Endothelial cell of umbilical vein (primary cell): ENCODE measurements around the gene ZNF282. TPM values are rescaled to one million over a fixed set of nuclear protein-coding genes. Genes with fewer than 3 reads are reported as not detected.

Source experiments
- BruUV-seq: library from RNA; stranded (reverse); fragments of 400-500 nt; replicated peaks from 2 replicates; lab custom pipeline; 2021; lab: Mats Ljungman, UMichigan
- CTCF ChIA-PET: fragments of 300-600, 350-600 bp; sonication (Branson Sonifier 250); formaldehyde crosslinking; loops from one replicate; lab custom pipeline; 2021; ENCODE audit warnings: antibody characterized with exemption, inconsistent platforms; lab: Charles Lee
- POLR2A ChIA-PET: fragments of 300-600, 350-600 bp; sonication (Branson Sonifier 250); formaldehyde crosslinking; loops from one replicate; lab custom pipeline; 2021; ENCODE audit warnings: antibody characterized with exemption, inconsistent platforms; lab: Charles Lee
- DNase-seq: peaks from one replicate; pipeline ENCODE4 v3.0.0-alpha.2; 2011; ENCODE audit warnings: low read depth, low spot score
- FAIRE-seq: peaks from 2 replicates; lab custom pipeline; 2011; peaks lifted over from hg19 to GRCh38; lab: Jason Lieb, UNC
- H2AFZ ChIP-seq: 2 replicates; pipeline ENCODE4 v1.6.0; 2012; ENCODE audit warnings: low read depth, low read length, control low read depth, inconsistent platforms
- H3K27ac ChIP-seq: 2 replicates; pipeline ENCODE4 v1.5.1; 2011; ENCODE audit warnings: low read depth, mild to moderate bottlenecking, control low read depth, low read length, moderate library complexity; ENCODE audit not compliant: insufficient read depth
- H3K27me3 ChIP-seq, 2 experiments: 2 replicates each; pipeline versions ENCODE4 v1.6.0 to v1.6.1; 2011; ENCODE audit warnings: low read length in 2 of 2, mixed read lengths in 1 of 2; ENCODE audit not compliant: control insufficient read depth in 2 of 2, insufficient read depth in 2 of 2
- H3K36me3 ChIP-seq, 2 experiments: 2 replicates in 1 of 2; 3 replicates in 1 of 2; pipeline ENCODE4 v1.5.1; 2011; ENCODE audit warnings: low read length in 2 of 2, mild to moderate bottlenecking in 1 of 2, moderate library complexity in 1 of 2; ENCODE audit not compliant: control insufficient read depth in 2 of 2, insufficient read depth in 2 of 2; ENCODE audit errors: extremely low read depth in 1 of 2
- H3K4me1 ChIP-seq: 3 replicates; pipeline ENCODE4 v1.5.1; 2011; ENCODE audit warnings: mild to moderate bottlenecking, low read length; ENCODE audit not compliant: control insufficient read depth, insufficient read depth; ENCODE audit errors: extremely low read depth
- H3K4me2 ChIP-seq: 2 replicates; pipeline ENCODE4 v1.6.1; 2011; ENCODE audit warnings: low read length, control low read depth, mixed read lengths; ENCODE audit not compliant: insufficient read depth
- H3K4me3 ChIP-seq, 3 experiments: fragments of 200-600 bp in 1 of 3; sonication (generic), shearing (Covaris generic) in 1 of 3; replicated peaks in 1 of 3; 2 replicates each; pipeline ENCODE4 v1.5.1; 2011 to 2016; ENCODE audit warnings: control low read depth in 3 of 3, low read length in 3 of 3, mild to moderate bottlenecking in 2 of 3, inconsistent platforms in 1 of 3, low read depth in 1 of 3, moderate library complexity in 1 of 3; ENCODE audit not compliant: insufficient read depth in 1 of 3
- H3K79me2 ChIP-seq: 2 replicates; pipeline ENCODE4 v1.6.0; 2012; ENCODE audit warnings: low read length, inconsistent platforms; ENCODE audit not compliant: control insufficient read depth, insufficient read depth
- H3K9ac ChIP-seq: replicated peaks from 2 replicates; pipeline ENCODE3; 2011; ENCODE audit warnings: low read length, control low read depth; ENCODE audit not compliant: insufficient read depth; ENCODE audit errors: extremely low read depth
- H3K9me1 ChIP-seq: replicated peaks from 3 replicates; pipeline ENCODE4 v1.6.0; 2011; ENCODE audit warnings: mild to moderate bottlenecking, low read length; ENCODE audit not compliant: control insufficient read depth, insufficient read depth; ENCODE audit errors: extremely low read depth
- H3K9me3 ChIP-seq: replicated peaks from 2 replicates; pipeline ENCODE4 v1.5.1; 2012; ENCODE audit warnings: low read length, inconsistent platforms; ENCODE audit not compliant: control insufficient read depth, insufficient read depth
- H4K20me1 ChIP-seq: replicated peaks from 2 replicates; pipeline ENCODE3; 2011; ENCODE audit warnings: mild to moderate bottlenecking, low read length; ENCODE audit not compliant: control insufficient read depth, insufficient read depth; ENCODE audit errors: extremely low read depth
- EZH2 ChIP-seq: IDR thresholded peaks from 2 replicates; pipeline ENCODE4 v1.6.1; 2012; ENCODE audit warnings: borderline replicate concordance, low read depth, mild to moderate bottlenecking, moderate library complexity, low read length, inconsistent platforms; ENCODE audit not compliant: severe bottlenecking
- FOS ChIP-seq: IDR thresholded peaks from 2 replicates; pipeline ENCODE4 v1.6.1; 2011; ENCODE audit warnings: mild to moderate bottlenecking, low read length, moderate library complexity, borderline replicate concordance; ENCODE audit not compliant: insufficient read depth
- GATA2 ChIP-seq: IDR thresholded peaks from 2 replicates; pipeline ENCODE4 v1.7.0; 2011; ENCODE audit warnings: low read depth, mild to moderate bottlenecking, moderate library complexity, mixed read lengths, low read length; ENCODE audit not compliant: insufficient read length, insufficient read depth
- JUN ChIP-seq: IDR thresholded peaks from 2 replicates; pipeline ENCODE4 v1.6.1; 2011; ENCODE audit warnings: borderline replicate concordance, low read depth; ENCODE audit not compliant: insufficient read length, insufficient read depth
- POLR2A ChIP-seq: IDR thresholded peaks from 2 replicates; pipeline ENCODE4 v1.6.1; 2012; ENCODE audit warnings: low read depth, mild to moderate bottlenecking, control low read depth, low read length
- POLR2AphosphoS5 ChIP-seq: IDR thresholded peaks from 2 replicates; pipeline ENCODE4 v1.6.1; 2012; ENCODE audit warnings: low read depth, mild to moderate bottlenecking, control low read depth, low read length, moderate library complexity; ENCODE audit not compliant: insufficient read depth
- dilution Hi-C: fragments of 300-500 bp; cut with MboI; formaldehyde crosslinking; loops from one replicate; pipeline ENCODE4 v1.15.0; 2019; ENCODE audit warnings: low sequenced_read_pairs; ENCODE audit not compliant: extremely low pct_ligation_motif_present
- intact Hi-C: fragments of 100-400 bp; cut with micrococcal nuclease; formaldehyde crosslinking; loops from one replicate; pipeline ENCODE4 v1.10.0; 2022
- polyA plus RNA-seq, 4 experiments: library from polyadenylated mRNA; depleted of rRNA in 3 of 4; stranded (reverse) in 3 of 4; unstranded in 1 of 4; fragments of >200 nt; gene quantifications; 2 replicates each; pipeline versions ENCODE4 v1.2.1 to v1.2.3, GENCODE V29; 2011 to 2012; ENCODE audit warnings: missing spikeins in 1 of 4
- total RNA-seq: library from RNA; stranded (reverse); gene quantifications from 2 replicates; pipeline ENCODE4 v1.2.3, GENCODE V29; 2021
- TF ChIP-seq, protein P1 (sequence below): IDR thresholded peaks from 2 replicates; pipeline ENCODE4 v1.6.1; 2011; ENCODE audit not compliant: insufficient read depth, insufficient read length
- TF ChIP-seq, protein P2 (sequence below), 2 donors: IDR thresholded peaks; 1 replicate in 1 of 2; 2 replicates in 1 of 2; pipeline ENCODE4 v1.5.1; 2011; ENCODE audit warnings: low read length in 2 of 2, mild to moderate bottlenecking in 2 of 2, moderate library complexity in 2 of 2, control low read depth in 1 of 2, inconsistent platforms in 1 of 2, low read depth in 1 of 2; ENCODE audit not compliant: insufficient read depth in 1 of 2; ENCODE audit errors: extremely low read depth in 1 of 2

ZNF282 gene
- total and polyA plus RNA-seq, 2 donors (not counting 3 experiments of a cell fraction or from before 2014, with no cell fraction given): 20.0 to 34.4 TPM

GRCh38 chr7:149161241-149161848 is 34.0 kb upstream of the ZNF282 start:
- Histone ChIP-seq H3K9ac (no peak overlapping the region), H3K9me1 (no peaks in the 10 kb centered on the region), H3K27ac (no peak overlapping the region), H3K27me3 (no peaks in the 10 kb centered on the region), H3K4me1 (peaks cover 8% of the 10 kb centered on the region), H4K20me1 (no peaks in the 10 kb centered on the region), H3K36me3 (peaks cover 3 to 6% of the 10 kb centered on the region in 2 experiments), H3K9me3 (no peaks in the 10 kb centered on the region), H3K4me2 (no peak overlapping the region), H3K79me2 (peaks cover 6% of the 10 kb centered on the region), H3K4me3 (no peak overlapping the region), H2AFZ (no peak overlapping the region)
- no peak for TF ChIP-seq GATA2
- TF ChIP-seq FOS: peak; percentile 27
- no peak for TF ChIP-seq POLR2AphosphoS5
- TF ChIP-seq POLR2A: no peak
- TF ChIP-seq, protein P1, sequence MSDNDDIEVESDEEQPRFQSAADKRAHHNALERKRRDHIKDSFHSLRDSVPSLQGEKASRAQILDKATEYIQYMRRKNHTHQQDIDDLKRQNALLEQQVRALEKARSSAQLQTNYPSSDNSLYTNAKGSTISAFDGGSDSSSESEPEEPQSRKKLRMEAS: no peak
- intact Hi-C loops (no loop called here), dilution Hi-C loops (no loop called here)
- DNase-seq (peak; percentile 7), FAIRE-seq (peak; percentile 57)
- ChIA-PET POLR2A (interaction anchor here (0.6 kb wide), 1 partner anchor 100 kb away, joined by 4 read pairs; no protein-coding TSS in a partner anchor), CTCF (interaction anchor here (1.3 kb wide), 1 partner anchor 35 kb away, joined by 4 read pairs; the partner anchor contains the start of gene ZNF425)
- no TSS peak for BruUV-seq

GRCh38 chr7:149166142-149166541 is 29.2 kb upstream of the ZNF282 start:
- CTCF ChIA-PET: interaction anchor here (1.4 kb wide), 2 partner anchors 17 to 19 kb away, joined by 3 to 7 read pairs; partner anchors contain the start of gene ZNF398
- H3K36me3 ChIP-seq: peaks cover 16 to 19% of the 10 kb centered on the region in 2 experiments
- intact Hi-C loops: no loop called here
- no peak for FAIRE-seq
- H3K27ac ChIP-seq: no peak overlapping the region
- H3K79me2 ChIP-seq: peaks cover under 1% of the 10 kb centered on the region
- H3K9me3 ChIP-seq: no peaks in the 10 kb centered on the region
- no peak overlapping the region for H3K4me2 ChIP-seq
- DNase-seq: no peak
- H3K27me3 ChIP-seq: no peaks in the 10 kb centered on the region
- H3K4me1 ChIP-seq: peaks cover 5% of the 10 kb centered on the region
- POLR2A ChIA-PET: no interaction called here
- BruUV-seq: no TSS peak
- H3K9ac ChIP-seq: no peak overlapping the region
- dilution Hi-C loops: no loop called here
- no peak overlapping the region for H3K4me3 ChIP-seq
- H4K20me1 ChIP-seq: no peaks in the 10 kb centered on the region
- H3K9me1 ChIP-seq: no peaks in the 10 kb centered on the region
- TF ChIP-seq FOS (no peak), POLR2A (no peak), GATA2 (no peak), EZH2 (no peak), POLR2AphosphoS5 (no peak), JUN (no peak)
- TF ChIP-seq, protein P1: no peak
- TF ChIP-seq, protein P2, sequence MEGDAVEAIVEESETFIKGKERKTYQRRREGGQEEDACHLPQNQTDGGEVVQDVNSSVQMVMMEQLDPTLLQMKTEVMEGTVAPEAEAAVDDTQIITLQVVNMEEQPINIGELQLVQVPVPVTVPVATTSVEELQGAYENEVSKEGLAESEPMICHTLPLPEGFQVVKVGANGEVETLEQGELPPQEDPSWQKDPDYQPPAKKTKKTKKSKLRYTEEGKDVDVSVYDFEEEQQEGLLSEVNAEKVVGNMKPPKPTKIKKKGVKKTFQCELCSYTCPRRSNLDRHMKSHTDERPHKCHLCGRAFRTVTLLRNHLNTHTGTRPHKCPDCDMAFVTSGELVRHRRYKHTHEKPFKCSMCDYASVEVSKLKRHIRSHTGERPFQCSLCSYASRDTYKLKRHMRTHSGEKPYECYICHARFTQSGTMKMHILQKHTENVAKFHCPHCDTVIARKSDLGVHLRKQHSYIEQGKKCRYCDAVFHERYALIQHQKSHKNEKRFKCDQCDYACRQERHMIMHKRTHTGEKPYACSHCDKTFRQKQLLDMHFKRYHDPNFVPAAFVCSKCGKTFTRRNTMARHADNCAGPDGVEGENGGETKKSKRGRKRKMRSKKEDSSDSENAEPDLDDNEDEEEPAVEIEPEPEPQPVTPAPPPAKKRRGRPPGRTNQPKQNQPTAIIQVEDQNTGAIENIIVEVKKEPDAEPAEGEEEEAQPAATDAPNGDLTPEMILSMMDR (IDR thresholded peaks at IDR 0.05; ENCODE audit: extremely low read depth in 1 of 2, insufficient read depth in 1 of 2, low read depth in 1 of 2, low read length in 2 of 2): no peak
- H2AFZ ChIP-seq: no peak overlapping the region
